GM21390 (cell line): ENCODE data around the gene SRGAP2B.
"Not testable (repeated sequence)": the region's sequence is repeated elsewhere in the genome, so short reads cannot be mapped to it uniquely, and the experiment has no call there.

Source experiments
- ATAC-seq: cut with Tn5 transposase; IDR thresholded peaks from one replicate; pipeline ENCODE4 v1.9.1; 2021; ENCODE audit not compliant: unreplicated experiment

SRGAP2B gene

DNA sequence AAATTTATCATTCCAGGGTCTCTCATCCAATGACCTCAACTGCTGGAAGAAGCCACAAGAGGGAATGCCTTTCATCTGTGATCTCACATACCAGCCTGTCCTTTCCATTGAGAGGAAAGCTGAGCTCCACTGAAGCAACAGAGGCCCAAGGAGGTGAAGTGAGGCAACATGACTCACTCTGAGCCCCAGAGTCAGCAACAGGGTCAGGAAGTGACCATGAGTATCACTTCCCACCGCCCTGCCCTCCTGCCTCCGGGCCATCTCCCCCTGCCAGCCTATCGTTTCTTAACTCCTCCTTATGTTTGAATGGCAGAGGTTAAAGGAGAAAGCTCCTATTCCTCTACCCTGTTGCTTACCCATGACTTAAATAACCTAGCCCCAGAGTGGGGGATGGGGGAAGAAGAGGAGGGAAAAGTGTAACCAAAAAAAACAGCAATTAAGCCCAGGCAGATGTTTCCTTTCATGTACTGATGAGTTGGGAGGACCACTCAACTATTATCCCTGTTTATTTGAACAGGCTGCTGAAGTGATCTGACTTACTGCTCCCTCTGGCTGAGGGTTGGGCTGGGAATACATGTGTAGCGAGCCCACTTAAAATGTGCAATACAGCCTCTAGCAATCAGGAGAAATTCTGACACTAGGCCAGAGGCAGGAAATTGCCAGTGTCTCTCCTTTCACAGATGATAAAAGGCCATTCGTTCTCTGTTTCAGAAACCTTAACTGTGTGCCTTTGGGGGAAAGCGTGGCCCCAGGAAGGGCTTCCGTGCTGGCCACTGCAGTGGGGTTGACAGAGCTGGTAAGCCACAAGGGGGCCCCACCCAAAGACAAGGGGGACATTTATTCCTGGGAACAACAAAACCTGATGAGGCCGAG is 177.7 kb downstream of the SRGAP2B start:
- ATAC-seq, result not testable (repeated sequence)

DNA sequence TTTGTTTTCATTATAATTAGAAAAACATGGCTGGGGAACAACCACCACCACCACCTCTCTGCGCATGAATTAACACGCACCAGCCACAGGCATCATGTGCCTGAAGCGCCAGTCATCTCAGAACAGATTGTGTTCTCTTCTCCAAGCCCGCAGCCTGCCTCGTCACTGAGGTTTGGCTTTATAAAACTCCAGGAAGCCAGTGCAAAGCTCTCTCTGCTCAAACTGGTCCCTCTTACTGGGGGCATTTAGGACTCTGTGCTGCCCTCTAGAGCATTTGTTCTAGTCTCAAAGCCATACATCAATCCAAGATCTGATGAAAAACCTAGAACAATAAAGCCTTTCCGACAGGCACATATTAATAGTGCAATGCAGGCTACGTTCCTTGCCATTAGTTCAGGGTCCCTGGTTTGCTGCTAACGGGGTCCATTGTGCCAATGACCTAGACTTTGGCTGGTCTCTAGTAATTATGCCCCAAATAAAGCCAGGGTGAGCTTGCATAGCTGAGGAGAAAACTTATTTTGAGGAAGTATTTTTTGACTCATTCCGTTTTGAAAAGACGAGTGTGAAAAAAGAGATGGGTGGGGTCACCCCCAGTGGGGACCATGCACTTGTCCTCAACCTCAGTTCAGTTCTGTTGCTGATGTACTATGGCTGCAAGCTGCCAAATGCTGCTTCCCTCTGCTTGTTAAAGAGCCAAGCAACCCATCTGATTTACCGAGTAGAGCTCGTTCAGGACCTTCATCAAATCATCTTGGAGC is 181.0 kb downstream of the SRGAP2B start:
- peak; percentile 56 for ATAC-seq

DNA sequence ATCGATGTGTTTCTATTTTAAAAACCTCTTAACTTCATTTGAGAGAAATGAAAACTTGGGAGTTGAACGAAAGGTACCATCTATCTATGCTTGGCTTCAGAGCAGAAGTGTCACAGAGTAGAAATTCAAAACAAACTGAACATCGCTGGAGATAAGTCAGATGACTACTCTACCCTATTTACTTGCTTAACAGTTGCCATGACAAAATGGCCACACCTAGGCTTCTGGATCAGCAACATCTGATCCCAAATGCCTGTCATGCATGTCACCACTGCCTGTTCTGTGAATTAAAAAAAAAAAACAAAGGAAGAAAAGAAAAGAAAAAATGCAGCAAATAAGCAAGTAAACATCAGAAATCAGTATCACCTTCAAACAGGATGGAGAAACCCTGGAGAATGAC is 181.7 kb downstream of the SRGAP2B start:
- ATAC-seq, result not testable (repeated sequence)

DNA sequence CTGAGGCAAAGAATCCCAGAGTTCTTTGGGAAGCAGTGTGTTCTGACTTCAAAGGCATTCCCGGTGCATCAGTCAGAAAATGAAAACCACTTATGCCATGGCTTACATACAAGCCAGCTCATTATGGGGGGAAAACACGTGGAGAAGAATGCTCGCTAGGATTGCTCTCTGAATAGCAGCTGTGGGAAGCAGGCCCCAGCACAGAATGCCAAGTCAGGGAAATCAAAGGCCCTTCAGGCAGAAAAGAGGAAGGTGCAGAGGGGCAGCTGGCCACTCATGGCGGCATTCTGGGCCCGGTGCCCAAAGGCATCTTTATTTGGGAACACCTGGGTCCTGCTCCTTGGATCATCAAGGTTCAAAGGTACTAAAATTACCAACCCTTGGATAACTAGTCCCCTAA is 184.4 kb downstream of the SRGAP2B start:
- not testable (repeated sequence) for ATAC-seq

DNA sequence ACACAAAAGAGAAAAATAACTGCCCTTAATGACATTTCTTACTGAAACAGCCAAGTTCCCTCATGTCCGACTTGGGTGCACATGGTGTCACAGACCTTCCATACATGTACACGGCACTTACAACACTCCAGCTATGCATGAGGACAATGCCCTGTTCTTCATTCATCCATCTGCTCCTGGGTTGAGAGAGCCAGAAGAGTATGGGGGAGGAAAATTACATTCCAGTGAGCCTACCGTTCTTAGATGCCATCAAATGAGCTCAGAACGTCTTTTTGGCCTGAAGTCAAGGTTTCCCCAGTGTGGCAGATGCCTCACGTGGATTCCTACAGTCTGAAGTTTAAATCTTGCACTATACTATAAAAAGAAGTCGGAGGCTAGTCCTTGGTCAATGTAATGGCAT is 194.3 kb downstream of the SRGAP2B start:
- ATAC-seq, result not testable (repeated sequence)

DNA sequence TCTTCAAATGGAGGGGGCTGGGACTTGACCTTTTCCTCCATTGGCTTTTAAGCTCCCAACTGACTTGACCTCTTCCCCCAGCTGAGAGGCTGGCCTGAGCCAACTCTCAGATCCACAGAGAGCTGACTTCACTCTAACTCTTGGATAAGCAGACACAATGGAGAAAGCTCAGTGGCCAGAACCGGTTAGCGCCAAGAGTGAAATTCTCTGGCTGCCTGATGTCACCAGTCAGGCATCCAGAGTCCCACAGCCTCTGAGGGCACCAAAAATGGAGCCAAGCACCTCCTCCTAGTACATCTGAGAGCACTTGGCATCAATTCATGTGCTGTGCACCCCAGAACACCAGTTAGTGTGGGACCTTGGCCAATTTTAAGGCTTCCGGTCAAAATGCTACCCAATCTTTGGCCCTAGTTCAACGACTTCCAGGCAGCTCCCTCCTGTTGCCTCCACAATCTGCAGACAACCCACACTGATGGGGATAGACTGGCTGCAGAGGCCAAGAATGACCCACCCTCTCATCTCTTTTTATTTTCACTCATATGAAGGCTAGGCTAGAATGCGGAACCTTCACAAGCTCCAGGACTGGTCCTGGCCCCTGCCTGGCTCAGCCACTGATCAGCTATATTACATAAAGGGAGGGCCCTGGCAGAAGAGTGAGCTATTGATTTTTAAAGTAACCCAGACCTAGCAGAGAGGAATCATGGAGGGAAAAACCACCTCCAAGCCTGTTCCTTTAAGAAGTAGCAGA is 200.5 kb downstream of the SRGAP2B start:
- ATAC-seq, result not testable (repeated sequence)

DNA sequence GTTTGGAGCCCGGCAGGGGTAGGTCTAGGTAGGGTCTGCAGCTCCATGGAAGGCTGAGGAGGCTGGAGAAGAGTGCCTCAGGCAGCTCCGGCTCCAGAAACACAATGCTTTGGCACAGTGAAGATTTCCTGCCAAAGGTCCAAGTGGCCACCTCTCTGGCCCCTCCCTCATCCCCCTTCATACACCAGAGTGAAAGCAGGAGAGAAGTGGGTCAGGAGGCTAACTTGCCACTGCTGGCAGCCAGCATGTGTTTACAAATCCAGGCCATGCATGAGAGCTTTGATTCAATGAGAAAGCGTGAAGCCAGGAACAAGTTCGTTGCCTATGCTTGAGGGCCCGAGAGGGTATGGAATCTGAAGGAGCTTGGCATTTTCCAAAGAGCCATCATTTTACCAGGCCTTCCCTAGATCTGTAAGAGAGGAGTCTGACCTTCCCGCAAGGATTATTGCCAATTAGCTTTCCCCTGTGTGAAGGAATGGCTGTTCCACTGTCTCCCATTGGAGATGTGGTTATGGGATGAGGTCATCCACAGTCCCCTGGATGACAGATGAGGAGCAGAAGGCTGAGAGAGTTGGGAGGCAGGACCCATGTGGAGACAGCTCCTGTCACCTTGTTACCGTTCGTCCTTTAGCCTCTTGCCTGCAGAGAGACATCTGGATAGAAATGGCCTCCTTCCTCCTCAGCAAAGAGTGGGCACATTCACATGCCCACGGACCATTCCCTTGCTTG is 201.3 kb downstream of the SRGAP2B start:
- not testable (repeated sequence) for ATAC-seq

DNA sequence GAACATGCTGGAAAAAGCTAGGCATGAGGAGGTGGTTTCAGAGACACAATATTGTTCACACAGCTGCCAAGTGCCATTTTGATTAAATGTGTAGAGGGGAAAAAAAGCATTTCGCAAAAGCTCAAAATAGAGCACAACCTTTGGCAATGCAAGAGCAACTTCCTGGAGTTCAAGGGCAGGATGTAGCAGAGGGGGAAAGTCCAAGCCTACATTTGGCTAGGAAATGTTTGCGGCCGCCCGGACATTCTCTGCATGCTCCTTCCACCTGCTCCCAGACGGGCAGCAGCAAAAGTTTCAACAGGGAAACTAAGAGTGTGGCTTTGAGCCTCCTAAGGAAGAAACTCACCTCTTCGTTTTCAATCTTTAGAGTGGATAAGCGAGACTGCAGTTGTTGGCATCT is 202.1 kb downstream of the SRGAP2B start:
- ATAC-seq, result not testable (repeated sequence)

DNA sequence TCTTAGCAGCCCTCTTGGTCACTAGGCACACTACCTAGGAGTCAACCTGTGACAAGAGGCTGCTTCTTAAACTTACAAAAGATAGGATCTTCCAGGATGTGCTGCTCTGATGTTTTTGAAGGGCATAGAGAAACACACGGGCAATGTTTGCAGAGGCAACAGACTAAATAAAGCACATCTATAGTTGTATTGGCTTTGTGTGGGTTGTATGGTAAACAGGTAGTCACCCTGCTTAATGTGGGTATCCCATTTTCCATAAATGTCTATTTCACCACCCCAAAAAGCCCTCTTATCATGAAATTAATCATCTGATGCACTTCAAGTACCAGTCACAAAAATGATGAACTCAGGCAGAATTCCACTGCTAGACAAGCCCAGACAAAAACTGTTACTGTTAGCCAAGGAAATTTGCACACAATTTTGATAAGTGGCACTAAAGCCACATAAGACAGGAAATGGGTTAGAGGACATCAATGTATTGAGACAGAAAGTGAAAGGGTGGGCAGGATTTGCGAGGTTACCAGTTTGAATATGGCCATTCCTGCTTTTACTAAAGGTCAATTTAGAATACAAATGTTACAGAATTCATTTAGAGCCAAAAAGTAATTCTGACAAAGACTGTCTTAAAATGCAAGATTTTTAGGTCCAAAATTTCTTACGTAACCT is 205.5 kb downstream of the SRGAP2B start:
- ATAC-seq, result not testable (repeated sequence)

DNA sequence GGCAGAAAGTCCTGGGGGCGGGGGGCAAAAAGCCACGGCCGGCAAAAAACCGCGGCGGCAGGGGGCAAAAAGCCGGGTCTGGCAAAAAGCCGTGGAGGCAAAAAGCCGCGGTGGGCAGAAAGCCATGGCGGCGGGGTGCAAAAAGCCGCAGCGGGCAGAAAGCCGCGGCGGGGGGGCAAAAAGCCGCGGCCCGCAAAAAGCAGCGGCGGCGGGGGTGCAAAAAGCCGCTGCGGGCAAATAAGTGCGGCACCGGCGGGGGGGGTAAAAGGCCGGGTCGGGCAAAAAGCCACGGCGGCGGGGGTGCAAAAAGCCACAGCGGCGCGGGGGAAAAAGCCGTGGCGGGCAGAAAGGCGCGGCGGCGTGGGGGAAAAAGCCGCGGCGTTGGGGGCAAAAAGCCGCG is 212.1 kb downstream of the SRGAP2B start:
- not testable (repeated sequence) for ATAC-seq

DNA sequence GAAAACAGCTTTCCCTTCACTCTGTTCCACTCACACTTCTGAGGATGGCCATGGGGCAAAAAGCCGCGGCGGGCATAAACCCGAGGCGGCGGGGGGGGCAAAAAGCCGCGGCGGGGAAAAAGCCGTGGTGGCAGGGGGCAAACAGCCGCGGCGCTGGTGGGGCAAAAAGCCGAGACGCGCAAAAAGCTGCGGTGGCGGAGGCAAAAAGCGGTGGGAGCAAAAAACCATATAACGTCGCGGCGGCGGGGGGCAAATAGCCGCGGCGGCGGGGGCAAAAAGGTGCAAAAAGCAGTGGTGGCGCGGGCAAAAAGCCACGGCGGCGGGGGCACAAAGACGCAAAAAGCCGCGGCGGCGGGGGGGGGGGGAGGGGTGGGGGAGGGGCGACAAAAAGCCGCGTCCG is 212.8 kb downstream of the SRGAP2B start:
- ATAC-seq, result not testable (repeated sequence)

DNA sequence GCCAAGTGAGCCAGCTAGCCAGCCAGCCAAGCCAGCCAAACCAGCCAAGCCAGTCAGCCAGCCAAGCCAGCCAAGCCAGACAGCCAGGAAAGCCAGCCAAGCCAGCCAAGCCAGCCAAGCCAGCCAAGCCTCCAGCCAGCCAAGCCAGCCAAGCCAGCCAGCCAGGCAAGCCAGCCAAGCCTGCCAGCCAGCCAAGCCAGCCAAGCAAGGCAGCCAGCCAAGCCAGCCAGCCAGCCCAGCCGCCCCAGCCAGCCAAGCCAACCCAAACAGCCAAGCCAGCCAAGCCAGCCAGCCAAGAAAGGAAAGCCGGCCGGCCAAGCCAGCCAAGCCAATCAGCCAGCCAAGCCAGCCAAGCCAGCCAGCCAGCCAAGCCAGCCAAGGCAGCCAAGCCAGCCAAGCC is 236.5 kb downstream of the SRGAP2B start:
- not testable (repeated sequence) for ATAC-seq
